ENCODE measurements around the gene RAB6A.
"Not testable (repeated sequence)": the region's sequence is repeated elsewhere in the genome, so short reads cannot be mapped to it uniquely, and the experiment has no call there.

RAB6A gene

GRCh38 chr11:73787643-73788558 is 27.0 kb upstream of the RAB6A start, which contains the start of gene MRPL48:
Gene MRPL48 (plus strand): TSS chr11:73787874. CDS start chr11:73787972, 98 bp downstream.
- H3K9me3 ChIP-seq (ENCODE audit: severe bottlenecking) = no peaks in the 10 kb centered on the region
- H3K36me3 ChIP-seq (ENCODE audit: low read depth) = no peaks in the 10 kb centered on the region
- DNase-seq (ENCODE audit: low spot score) = peak; percentile 95

DNA sequence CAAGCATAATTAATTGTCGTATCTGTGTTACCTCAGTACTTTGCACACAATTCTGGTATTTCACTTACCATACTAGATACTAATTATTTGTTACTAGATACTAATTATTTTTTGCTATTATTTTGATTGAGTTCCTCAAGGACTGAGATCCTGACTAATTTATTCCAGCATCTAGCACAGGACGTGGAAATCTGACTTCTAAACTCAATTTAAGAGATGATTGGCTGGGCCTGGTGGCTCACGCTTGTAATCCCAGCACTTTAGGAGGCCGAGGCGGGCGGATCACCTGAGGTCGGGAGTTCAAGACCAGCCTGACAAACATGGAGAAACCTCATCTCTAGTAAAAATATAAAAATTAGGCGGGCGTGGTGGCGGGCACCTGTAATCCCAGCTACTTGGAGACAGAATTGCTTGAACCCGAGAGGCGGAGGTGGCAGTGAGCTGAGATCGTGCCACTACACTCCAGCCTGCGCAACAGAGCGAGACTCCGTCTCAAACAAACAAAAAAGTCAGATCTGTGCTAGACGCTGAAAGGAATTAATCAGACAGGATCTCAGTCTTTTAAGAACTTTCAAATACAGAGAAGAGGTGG is 26.3 kb upstream of the RAB6A start:
- TF ChIP-seq, protein P1, sequence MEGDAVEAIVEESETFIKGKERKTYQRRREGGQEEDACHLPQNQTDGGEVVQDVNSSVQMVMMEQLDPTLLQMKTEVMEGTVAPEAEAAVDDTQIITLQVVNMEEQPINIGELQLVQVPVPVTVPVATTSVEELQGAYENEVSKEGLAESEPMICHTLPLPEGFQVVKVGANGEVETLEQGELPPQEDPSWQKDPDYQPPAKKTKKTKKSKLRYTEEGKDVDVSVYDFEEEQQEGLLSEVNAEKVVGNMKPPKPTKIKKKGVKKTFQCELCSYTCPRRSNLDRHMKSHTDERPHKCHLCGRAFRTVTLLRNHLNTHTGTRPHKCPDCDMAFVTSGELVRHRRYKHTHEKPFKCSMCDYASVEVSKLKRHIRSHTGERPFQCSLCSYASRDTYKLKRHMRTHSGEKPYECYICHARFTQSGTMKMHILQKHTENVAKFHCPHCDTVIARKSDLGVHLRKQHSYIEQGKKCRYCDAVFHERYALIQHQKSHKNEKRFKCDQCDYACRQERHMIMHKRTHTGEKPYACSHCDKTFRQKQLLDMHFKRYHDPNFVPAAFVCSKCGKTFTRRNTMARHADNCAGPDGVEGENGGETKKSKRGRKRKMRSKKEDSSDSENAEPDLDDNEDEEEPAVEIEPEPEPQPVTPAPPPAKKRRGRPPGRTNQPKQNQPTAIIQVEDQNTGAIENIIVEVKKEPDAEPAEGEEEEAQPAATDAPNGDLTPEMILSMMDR (IDR thresholded peaks at IDR 0.05; ENCODE audit: poor library complexity, severe bottlenecking) = no peak
- H3K27ac ChIP-seq (ENCODE audit: poor library complexity, severe bottlenecking) = peak overlapping the region; percentile 85
- H3K4me1 ChIP-seq (ENCODE audit: insufficient read depth, poor library complexity, severe bottlenecking) = peaks cover 8% of the 10 kb centered on the region
- no peaks in the 10 kb centered on the region for H3K36me3 ChIP-seq (ENCODE audit: low read depth)
- H3K4me3 ChIP-seq (ENCODE audit: severe bottlenecking) = peak overlapping the region; percentile 72
- no peaks in the 10 kb centered on the region for H3K27me3 ChIP-seq (ENCODE audit: insufficient read depth, poor library complexity, severe bottlenecking)
- no peak for DNase-seq (ENCODE audit: low spot score)
- ATAC-seq (ENCODE audit: low read depth) = no peak
- no peaks in the 10 kb centered on the region for H3K9me3 ChIP-seq (ENCODE audit: severe bottlenecking)

More at GRCh38 chr11:73787643-73788558, 27.0 kb upstream of the RAB6A start, which contains the start of gene MRPL48:
- Histone ChIP-seq H3K27me3 (ENCODE audit: insufficient read depth, poor library complexity, severe bottlenecking) (no peaks in the 10 kb centered on the region), H3K4me3 (ENCODE audit: severe bottlenecking) (peak within 1 kb of the TSS; percentile 72), H3K27ac (ENCODE audit: poor library complexity, severe bottlenecking) (peak within 1 kb of the TSS; percentile 85), H3K4me1 (ENCODE audit: insufficient read depth, poor library complexity, severe bottlenecking) (peaks cover 8% of the 10 kb centered on the region)
- TF ChIP-seq, protein P1 (IDR thresholded peaks at IDR 0.05; ENCODE audit: poor library complexity, severe bottlenecking) = no peak
- ATAC-seq (ENCODE audit: low read depth) = peak; percentile 99

- DNase-seq (ENCODE audit: low spot score); H3K27ac ChIP-seq (ENCODE audit: poor library complexity, severe bottlenecking); H3K36me3 ChIP-seq (ENCODE audit: low read depth); ATAC-seq (ENCODE audit: low read depth); H3K4me1 ChIP-seq (ENCODE audit: insufficient read depth, poor library complexity, severe bottlenecking); H3K9me3 ChIP-seq (ENCODE audit: severe bottlenecking); H3K4me3 ChIP-seq (ENCODE audit: severe bottlenecking); H3K27me3 ChIP-seq (ENCODE audit: insufficient read depth, poor library complexity, severe bottlenecking): not testable (repeated sequence)
Measured at GRCh38 chr11:73785467-73785866, 24.6 kb upstream of the RAB6A start.

DNA sequence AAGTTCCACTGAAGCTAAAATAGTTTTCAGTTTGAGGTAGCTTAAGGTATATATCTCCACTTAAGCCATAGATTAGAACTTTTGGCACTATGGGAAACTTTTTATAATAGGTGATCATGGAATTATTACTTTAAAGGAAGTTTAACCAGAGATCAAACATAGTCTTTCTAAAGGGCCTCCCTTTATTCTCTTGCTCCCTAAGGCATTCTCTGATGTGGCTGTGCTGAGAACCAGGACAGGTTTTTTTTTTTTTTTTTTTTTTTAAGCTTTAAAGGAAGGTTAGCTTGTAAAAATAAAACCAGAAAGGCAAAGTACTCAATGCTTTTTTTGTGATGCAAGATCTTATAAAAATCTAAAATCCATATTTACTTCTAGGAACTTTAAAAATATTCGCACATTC is 23.9 kb upstream of the RAB6A start:
- TF ChIP-seq, protein P1 (IDR thresholded peaks at IDR 0.05; ENCODE audit: poor library complexity, severe bottlenecking) = no peak
- Histone ChIP-seq H3K27me3 (ENCODE audit: insufficient read depth, poor library complexity, severe bottlenecking) (no peaks in the 10 kb centered on the region), H3K27ac (ENCODE audit: poor library complexity, severe bottlenecking) (peak overlapping the region; percentile 5), H3K4me3 (ENCODE audit: severe bottlenecking) (no peak overlapping the region), H3K4me1 (ENCODE audit: insufficient read depth, poor library complexity, severe bottlenecking) (peaks cover 15% of the 10 kb centered on the region), H3K36me3 (ENCODE audit: low read depth) (no peaks in the 10 kb centered on the region), H3K9me3 (ENCODE audit: severe bottlenecking) (no peaks in the 10 kb centered on the region)
- no peak for DNase-seq (ENCODE audit: low spot score)
- ATAC-seq (ENCODE audit: low read depth) = no peak

DNA sequence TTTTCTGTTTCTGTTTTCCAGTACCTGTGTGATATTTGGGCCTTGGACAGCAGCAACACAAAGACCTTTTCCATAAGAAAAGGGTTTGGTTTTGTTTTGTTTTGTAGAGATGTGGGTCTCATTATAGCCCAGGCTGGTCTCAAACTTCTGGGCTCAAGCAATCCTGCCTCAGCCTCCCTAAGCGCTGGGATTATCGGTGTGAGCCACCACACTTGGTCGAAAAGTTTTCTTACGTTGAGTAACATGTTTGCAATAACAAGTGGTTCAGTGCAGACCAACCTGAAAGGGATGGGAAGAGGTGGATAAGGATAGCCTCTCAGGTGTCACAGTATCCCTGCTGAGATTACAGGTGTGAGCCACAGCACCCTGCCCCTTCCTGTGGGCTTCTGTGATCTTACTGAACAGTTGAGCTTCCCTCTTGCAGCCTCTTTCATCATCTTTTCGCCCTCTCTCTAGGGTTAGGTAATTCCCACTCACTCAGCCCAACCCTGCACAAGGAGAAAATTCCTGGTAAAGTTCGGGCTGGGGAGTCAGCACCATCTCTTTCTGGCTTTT is 23.3 kb upstream of the RAB6A start:
- peak; percentile 8; the same call in 2 of the 3 replicates for ATAC-seq (ENCODE audit: low read depth)
- TF ChIP-seq, protein P1 (IDR thresholded peaks at IDR 0.05; ENCODE audit: poor library complexity, severe bottlenecking) = no peak
- H3K36me3 ChIP-seq (ENCODE audit: low read depth) = no peaks in the 10 kb centered on the region
- H3K4me3 ChIP-seq (ENCODE audit: severe bottlenecking) = no peak overlapping the region
- H3K4me1 ChIP-seq (ENCODE audit: insufficient read depth, poor library complexity, severe bottlenecking) = peaks cover 15% of the 10 kb centered on the region
- no peaks in the 10 kb centered on the region for H3K27me3 ChIP-seq (ENCODE audit: insufficient read depth, poor library complexity, severe bottlenecking)
- DNase-seq (ENCODE audit: low spot score) = no peak
- no peaks in the 10 kb centered on the region for H3K9me3 ChIP-seq (ENCODE audit: severe bottlenecking)
- peak overlapping the region; percentile 5 for H3K27ac ChIP-seq (ENCODE audit: poor library complexity, severe bottlenecking)
